ENCODE data around the gene ATXN7L1. TPM values are rescaled to one million over a fixed set of nuclear protein-coding genes. Genes with fewer than 3 reads are reported as not detected.

The ATXN7L1 gene
- total RNA-seq, 1 experiment from 2014 or later = 24.3 TPM

- peak; percentile 36 for TF ChIP-seq CTCF (conservative IDR thresholded peaks at IDR 0.05)
- H2BK120ac ChIP-seq (ENCODE audit: low read depth, low read length, poor library complexity, severe bottlenecking) = no peak overlapping the region
- H3K9me3 Mint-ChIP-seq = peaks cover 5 to 6% of the 10 kb centered on the region in 2 experiments; a peak in 4 of 5 replicates
Observed at GRCh38 chr7:105738133-105738532, 138.3 kb downstream of the ATXN7L1 start.

More at GRCh38 chr7:105738133-105738532, 138.3 kb downstream of the ATXN7L1 start:
- Histone ChIP-seq H3K9me3 (ENCODE audit: control insufficient read depth, low read depth, low read length) (no peaks in the 10 kb centered on the region), H3K27ac (ENCODE audit: insufficient read length, low read depth, low read length) (no peak overlapping the region), H3K9ac (ENCODE audit: extremely low read depth, insufficient read length, low read length) (no peak overlapping the region), H3K79me1 (ENCODE audit: insufficient read depth, low read depth, low read length, poor library complexity, severe bottlenecking) (no peaks in the 10 kb centered on the region), H3K56ac (ENCODE audit: insufficient read length, low read depth, low read length) (no peak overlapping the region), H2AFZ (ENCODE audit: low read length) (no peak overlapping the region), H3K18ac (ENCODE audit: insufficient read length, low read depth, low read length) (no peak overlapping the region), H3K4me1 (ENCODE audit: insufficient read depth, low read length) (no peaks in the 10 kb centered on the region), H4K91ac (ENCODE audit: insufficient read length, low read depth, low read length) (no peak overlapping the region), H4K20me1 (ENCODE audit: control insufficient read depth, insufficient read depth, insufficient read length) (no peaks in the 10 kb centered on the region), H3K4me2 (ENCODE audit: insufficient read depth, insufficient read length, low read length) (no peak overlapping the region), H3T11ph (ENCODE audit: low read length) (no peak overlapping the region), H4K5ac (ENCODE audit: insufficient read length, low read depth, low read length) (no peak overlapping the region), H2BK5ac (ENCODE audit: insufficient read length, low read length) (no peak overlapping the region), H4K8ac (replicated peaks; ENCODE audit: insufficient read length, low read depth, low read length) (no peak overlapping the region), H3K23ac (ENCODE audit: insufficient read length, low read depth, low read length) (no peak overlapping the region), H3K4ac (ENCODE audit: low read depth, low read length) (no peak overlapping the region), H3K14ac (ENCODE audit: insufficient read depth, low read length) (no peak overlapping the region), H2BK20ac (ENCODE audit: low read depth, low read length, poor library complexity, severe bottlenecking) (no peak overlapping the region), H3K27me3 (ENCODE audit: insufficient read depth, low read length) (no peaks in the 10 kb centered on the region; the same call in 1 of the 2 replicates), H2BK15ac (ENCODE audit: low read depth, low read length) (no peak overlapping the region), H2AK5ac (ENCODE audit: insufficient read length, low read length) (no peak overlapping the region), H3K23me2 (ENCODE audit: insufficient read length, low read depth, low read length, poor library complexity, severe bottlenecking) (no peaks in the 10 kb centered on the region), H3K79me2 (ENCODE audit: insufficient read depth, low read length) (no peaks in the 10 kb centered on the region), H2BK12ac (ENCODE audit: insufficient read length, low read depth, low read length) (no peak overlapping the region)
- WGBS (ENCODE audit: extremely low coverage, insufficient read length, low lambda C conversion rate) = no CpG with 5 or more reads among the region's 2 CpGs
- Mint-ChIP-seq H3K27me3 (ENCODE audit: low read depth) (no peaks in the 10 kb centered on the region), H3K4me1 (peaks cover 0 to 10% of the 10 kb centered on the region in 2 experiments), H3K27ac (no peak overlapping the region), H3K36me3 (ENCODE audit: insufficient read depth in 1 of 3, low read depth in 3 of 3) (peaks cover 5% of the 10 kb centered on the region in 3 experiments; a peak in 5 of 7 replicates), H3K4me3 (no peak overlapping the region)
- no peak for DNase-seq
